A673 (cell line): Measurements from ENCODE around the gene SH2D4B. TPM values are rescaled to one million over a fixed set of nuclear protein-coding genes. Genes with fewer than 3 reads are reported as not detected.

Source experiments
- Bru-seq: library from RNA; stranded (reverse); fragments of 400-500 nt; gene quantifications from one replicate; lab custom pipeline; 2021; lab: Mats Ljungman, UMichigan
- BruChase-seq, 2 experiments: library from RNA; stranded (reverse); fragments of 400-500 nt; gene quantifications; one replicate each; lab custom pipeline; 2021; lab: Mats Ljungman, UMichigan
- BruUV-seq: library from RNA; stranded (reverse); fragments of 400-500 nt; replicated peaks from 2 replicates; lab custom pipeline; 2021; lab: Mats Ljungman, UMichigan
- CTCF ChIA-PET: fragments of 300-600 bp; sonication (Branson Sonifier 250); formaldehyde crosslinking; loops from one replicate; lab custom pipeline; 2022; ENCODE audit warnings: antibody characterized with exemption; lab: Charles Lee
- POLR2A ChIA-PET: fragments of 300-600 bp; sonication (Branson Sonifier 250); formaldehyde crosslinking; loops from one replicate; lab custom pipeline; 2022; ENCODE audit warnings: antibody characterized with exemption; ENCODE audit not compliant: low non-redundant PET; lab: Charles Lee
- DNase-seq: peaks from one replicate; pipeline ENCODE4 v3.0.0-alpha.2; 2015; ENCODE audit warnings: low spot score
- H3K27ac ChIP-seq: fragments of 200-600 bp; sonication (generic); 2 replicates; pipeline ENCODE4 v1.5.1; 2016; ENCODE audit warnings: mixed run types, low read depth, mild to moderate bottlenecking, mixed read lengths, antibody characterized with exemption, low read length; ENCODE audit not compliant: poor library complexity, severe bottlenecking
- H3K27me3 ChIP-seq: fragments of 200-600 bp; sonication (generic); replicated peaks from 2 replicates; pipeline ENCODE4 v1.6.1; 2017; ENCODE audit warnings: mixed run types, low read depth, mild to moderate bottlenecking, mixed read lengths, antibody characterized with exemption, low read length; ENCODE audit not compliant: insufficient read depth, poor library complexity
- H3K36me3 ChIP-seq: fragments of 200-600 bp; sonication (generic); 2 replicates; pipeline ENCODE4 v1.6.1; 2016; ENCODE audit warnings: mixed run types, mild to moderate bottlenecking, mixed read lengths, antibody characterized with exemption, low read length; ENCODE audit not compliant: insufficient read depth, poor library complexity, severe bottlenecking
- H3K4me1 ChIP-seq: fragments of 200-600 bp; sonication (generic); 2 replicates; pipeline ENCODE4 v1.6.1; 2017; ENCODE audit warnings: mixed run types, mild to moderate bottlenecking, mixed read lengths, antibody characterized with exemption, low read length; ENCODE audit not compliant: insufficient read depth, poor library complexity, severe bottlenecking
- H3K4me3 ChIP-seq: fragments of 200-600 bp; sonication (generic); 2 replicates; pipeline ENCODE4 v1.5.1; 2016; ENCODE audit warnings: low read depth, mixed run types, mild to moderate bottlenecking, mixed read lengths, low read length; ENCODE audit not compliant: poor library complexity, severe bottlenecking
- H3K9me3 ChIP-seq: fragments of 200-600 bp; sonication (generic); 2 replicates; pipeline ENCODE4 v1.6.1; 2016; ENCODE audit warnings: mixed run types, low read depth, mild to moderate bottlenecking, mixed read lengths, antibody characterized with exemption, low read length; ENCODE audit not compliant: poor library complexity, severe bottlenecking
- EZH2 ChIP-seq: fragments of 200-600 bp; sonication (generic); IDR thresholded peaks from 2 replicates; pipeline ENCODE4 v1.6.1; 2017; ENCODE audit warnings: borderline replicate concordance, low read depth, mild to moderate bottlenecking, mixed read lengths, antibody characterized with exemption, low read length; ENCODE audit not compliant: poor library complexity, severe bottlenecking
- intact Hi-C: fragments of 100-400 bp; cut with micrococcal nuclease; formaldehyde crosslinking; loops from one replicate; pipeline ENCODE4 v1.10.0; 2022; ENCODE audit not compliant: unreplicated experiment
- long read RNA-seq: library from polyadenylated mRNA; stranded (forward); transcript quantifications from one replicate; pipeline ENCODE4 v2.0.0, GENCODE V29; 2022
- total RNA-seq: library from RNA; stranded (reverse); gene quantifications from 2 replicates; pipeline ENCODE4 v1.2.3, GENCODE V29; 2021
- TF ChIP-seq, protein P1 (sequence below): fragments of 300-800, 200-600 bp; sonication (generic); conservative IDR thresholded peaks from 2 replicates; pipeline ENCODE4 v1.5.1; 2017; ENCODE audit warnings: low read depth, mild to moderate bottlenecking, antibody characterized with exemption, low read length, moderate library complexity, mixed read lengths

The SH2D4B gene
- total RNA-seq, result 0.07 and 0.19 TPM in 2 replicates
- percentile 27 among the genes with signal in this experiment for Bru-seq, nascent RNA
- percentile 32 among the genes with signal in this experiment for BruChase-seq, experiment 1, labeled RNA remaining after a 2-hour chase
- percentile 35 among the genes with signal in this experiment for BruChase-seq, experiment 2, labeled RNA remaining after a 6-hour chase
- long read RNA-seq, result 0 reads

- no peaks in the 10 kb centered on the region for H3K27me3 ChIP-seq
- no peak for DNase-seq
- H3K36me3 ChIP-seq, result no peaks in the 10 kb centered on the region
- H3K4me3 ChIP-seq, result no peak within 1 kb of the TSS
- CTCF ChIA-PET, result no interaction called here
- no TSS peak for BruUV-seq
- H3K4me1 ChIP-seq, result no peaks in the 10 kb centered on the region
- POLR2A ChIA-PET, result no interaction called here
- H3K9me3 ChIP-seq, result no peaks in the 10 kb centered on the region
- H3K27ac ChIP-seq, result no peak within 1 kb of the TSS
- TF ChIP-seq, protein P1, sequence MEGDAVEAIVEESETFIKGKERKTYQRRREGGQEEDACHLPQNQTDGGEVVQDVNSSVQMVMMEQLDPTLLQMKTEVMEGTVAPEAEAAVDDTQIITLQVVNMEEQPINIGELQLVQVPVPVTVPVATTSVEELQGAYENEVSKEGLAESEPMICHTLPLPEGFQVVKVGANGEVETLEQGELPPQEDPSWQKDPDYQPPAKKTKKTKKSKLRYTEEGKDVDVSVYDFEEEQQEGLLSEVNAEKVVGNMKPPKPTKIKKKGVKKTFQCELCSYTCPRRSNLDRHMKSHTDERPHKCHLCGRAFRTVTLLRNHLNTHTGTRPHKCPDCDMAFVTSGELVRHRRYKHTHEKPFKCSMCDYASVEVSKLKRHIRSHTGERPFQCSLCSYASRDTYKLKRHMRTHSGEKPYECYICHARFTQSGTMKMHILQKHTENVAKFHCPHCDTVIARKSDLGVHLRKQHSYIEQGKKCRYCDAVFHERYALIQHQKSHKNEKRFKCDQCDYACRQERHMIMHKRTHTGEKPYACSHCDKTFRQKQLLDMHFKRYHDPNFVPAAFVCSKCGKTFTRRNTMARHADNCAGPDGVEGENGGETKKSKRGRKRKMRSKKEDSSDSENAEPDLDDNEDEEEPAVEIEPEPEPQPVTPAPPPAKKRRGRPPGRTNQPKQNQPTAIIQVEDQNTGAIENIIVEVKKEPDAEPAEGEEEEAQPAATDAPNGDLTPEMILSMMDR, result no peak
- no peak for TF ChIP-seq EZH2
- intact Hi-C loops, result no loop called here
These were observed at the start of gene SH2D4B for GRCh38 chr10:80537736-80538480. TSS of gene SH2D4B (plus strand) at chr10:80537902. CDS start at chr10:80538332, 430 bp downstream.

GRCh38 chr10:80488539-80489066 is 49.1 kb upstream of the SH2D4B start:
- no TSS peak for BruUV-seq
- Histone ChIP-seq H3K27me3 (no peaks in the 10 kb centered on the region), H3K9me3 (no peaks in the 10 kb centered on the region), H3K36me3 (peaks cover 8% of the 10 kb centered on the region), H3K4me3 (no peak overlapping the region), H3K4me1 (peaks cover 23% of the 10 kb centered on the region), H3K27ac (no peak overlapping the region)
- ChIA-PET POLR2A (no interaction called here), CTCF (no interaction called here)
- DNase-seq, result no peak
- TF ChIP-seq, protein P1, result no peak
- TF ChIP-seq EZH2, result no peak
- intact Hi-C loops, result no loop called here

GRCh38 chr10:80489371-80490112 is 48.2 kb upstream of the SH2D4B start:
- Histone ChIP-seq H3K27me3 (no peaks in the 10 kb centered on the region), H3K4me1 (peaks cover 33% of the 10 kb centered on the region), H3K27ac (no peak overlapping the region), H3K4me3 (no peak overlapping the region), H3K36me3 (peaks cover 8% of the 10 kb centered on the region), H3K9me3 (no peaks in the 10 kb centered on the region)
- POLR2A ChIA-PET, result no interaction called here
- CTCF ChIA-PET, result no interaction called here
- no peak for DNase-seq
- intact Hi-C loops, result no loop called here
- no peak for TF ChIP-seq EZH2
- TF ChIP-seq, protein P1, result no peak
- no TSS peak for BruUV-seq
